Measurements from ENCODE around the gene USP13.

Gene USP13

DNA sequence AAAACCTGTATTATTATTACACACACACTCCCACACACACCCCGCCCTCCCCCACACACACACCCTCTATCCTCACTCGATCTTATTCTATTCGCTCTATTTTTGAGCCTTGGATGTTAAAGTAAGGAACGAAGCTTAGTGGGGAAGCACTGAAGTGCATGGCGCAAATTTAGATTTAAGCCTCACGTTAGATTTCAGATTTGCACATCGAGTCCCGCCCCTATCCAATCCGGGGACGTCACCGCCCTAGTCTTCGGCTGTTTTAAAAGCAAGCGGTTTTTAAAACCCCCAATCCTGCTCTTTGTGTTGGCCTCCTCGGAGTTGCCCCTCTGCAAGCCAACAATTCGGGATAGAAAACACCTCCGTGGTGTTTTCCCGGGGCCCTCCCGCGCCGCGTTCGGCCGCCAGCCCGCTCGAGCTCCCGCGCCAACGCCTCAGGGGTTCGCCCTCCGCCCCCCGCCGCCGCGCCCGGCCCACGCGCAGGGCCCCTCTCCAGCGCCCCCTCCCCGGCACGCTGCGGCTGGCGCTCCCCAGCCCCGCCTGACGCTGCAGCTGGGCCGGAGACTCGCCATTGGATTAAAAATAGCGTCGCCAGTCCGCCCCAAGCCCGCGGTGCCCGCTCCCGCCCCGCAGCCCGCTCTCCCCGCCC is at the start of gene USP13:
Gene USP13, plus strand, starts transcription at position 594 of the 649 bp plus-strand sequence. CDS start 186 bp downstream, outside the sequence.
- TF ChIP-seq, protein P1, sequence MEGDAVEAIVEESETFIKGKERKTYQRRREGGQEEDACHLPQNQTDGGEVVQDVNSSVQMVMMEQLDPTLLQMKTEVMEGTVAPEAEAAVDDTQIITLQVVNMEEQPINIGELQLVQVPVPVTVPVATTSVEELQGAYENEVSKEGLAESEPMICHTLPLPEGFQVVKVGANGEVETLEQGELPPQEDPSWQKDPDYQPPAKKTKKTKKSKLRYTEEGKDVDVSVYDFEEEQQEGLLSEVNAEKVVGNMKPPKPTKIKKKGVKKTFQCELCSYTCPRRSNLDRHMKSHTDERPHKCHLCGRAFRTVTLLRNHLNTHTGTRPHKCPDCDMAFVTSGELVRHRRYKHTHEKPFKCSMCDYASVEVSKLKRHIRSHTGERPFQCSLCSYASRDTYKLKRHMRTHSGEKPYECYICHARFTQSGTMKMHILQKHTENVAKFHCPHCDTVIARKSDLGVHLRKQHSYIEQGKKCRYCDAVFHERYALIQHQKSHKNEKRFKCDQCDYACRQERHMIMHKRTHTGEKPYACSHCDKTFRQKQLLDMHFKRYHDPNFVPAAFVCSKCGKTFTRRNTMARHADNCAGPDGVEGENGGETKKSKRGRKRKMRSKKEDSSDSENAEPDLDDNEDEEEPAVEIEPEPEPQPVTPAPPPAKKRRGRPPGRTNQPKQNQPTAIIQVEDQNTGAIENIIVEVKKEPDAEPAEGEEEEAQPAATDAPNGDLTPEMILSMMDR (conservative IDR thresholded peaks at IDR 0.05; ENCODE audit: low read depth, low read length), result no peak
- no peak for DNase-seq (ENCODE audit: low read depth)
- peak within 1 kb of the TSS; percentile 83 for H3K4me3 ChIP-seq (ENCODE audit: low read length)

DNA sequence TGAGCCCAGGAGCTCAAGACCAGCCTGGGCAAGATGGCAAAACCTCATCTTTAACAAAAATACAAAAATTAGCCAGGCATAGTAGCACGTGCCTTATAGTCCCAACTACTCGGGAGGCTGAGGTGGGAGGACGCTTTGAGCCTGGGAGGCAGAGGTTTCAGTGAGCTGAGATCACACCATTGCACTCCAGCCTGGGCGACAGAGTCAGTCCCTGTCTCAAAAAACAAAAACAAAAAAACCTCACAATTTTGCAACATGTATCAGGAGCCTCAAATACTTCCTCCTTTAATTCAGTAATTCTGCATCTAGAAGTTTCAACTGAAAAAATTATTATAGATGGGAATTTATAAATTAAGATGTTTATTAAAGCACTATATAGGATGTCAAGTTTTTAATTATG is 49.5 kb upstream of the USP13 start:
- TF ChIP-seq, protein P1 (conservative IDR thresholded peaks at IDR 0.05; ENCODE audit: low read depth, low read length), result no peak
- DNase-seq (ENCODE audit: low read depth), result no peak
- peak overlapping the region; percentile 75 for H3K4me3 ChIP-seq (ENCODE audit: low read length)

- no peak for DNase-seq (ENCODE audit: low read depth)
- TF ChIP-seq, protein P1 (conservative IDR thresholded peaks at IDR 0.05; ENCODE audit: low read depth, low read length), result no peak
- peak overlapping the region; percentile 75 for H3K4me3 ChIP-seq (ENCODE audit: low read length)
Measured at GRCh38 chr3:179603831-179604230, 49.0 kb upstream of the USP13 start.

- TF ChIP-seq, protein P1 (conservative IDR thresholded peaks at IDR 0.05; ENCODE audit: low read depth, low read length), result no peak
- DNase-seq (ENCODE audit: low read depth), result peak; percentile 92
- peak within 1 kb of the TSS; percentile 75 for H3K4me3 ChIP-seq (ENCODE audit: low read length)
Measured at GRCh38 chr3:179604321-179605078, 48.3 kb upstream of the USP13 start, which contains the start of the genes MRPL47 and NDUFB5. Gene MRPL47 (minus strand): TSS chr3:179604638. CDS start chr3:179604624, 14 bp downstream. Gene NDUFB5 (plus strand): TSS chr3:179604794. CDS start chr3:179604816, 22 bp downstream.

- TF ChIP-seq, protein P1 (conservative IDR thresholded peaks at IDR 0.05; ENCODE audit: low read depth, low read length), result no peak
- H3K4me3 ChIP-seq (ENCODE audit: low read length), result no peak overlapping the region
- DNase-seq (ENCODE audit: low read depth), result peak; percentile 47
Measured at GRCh38 chr3:179606534-179607085, 46.2 kb upstream of the USP13 start.

- no peak for DNase-seq (ENCODE audit: low read depth)
- TF ChIP-seq, protein P1 (conservative IDR thresholded peaks at IDR 0.05; ENCODE audit: low read depth, low read length), result no peak
- H3K4me3 ChIP-seq (ENCODE audit: low read length), result no peak overlapping the region
Measured at GRCh38 chr3:179608931-179609720, 43.7 kb upstream of the USP13 start.

All from retinal pigment epithelial cell (primary cell).